SK-N-MC (cell line): ENCODE results near the gene FOXR2.

Source experiments
- EZH2 ChIP-seq: fragments of 200-600 bp; sonication (generic); IDR thresholded peaks from one replicate; pipeline ENCODE4 v1.6.1; 2017; ENCODE audit warnings: antibody characterized with exemption
- FOXP2 ChIP-seq: optimal IDR thresholded peaks from 2 replicates; pipeline ENCODE3; 2011; ENCODE audit warnings: mild to moderate bottlenecking, moderate library complexity; ENCODE audit not compliant: insufficient read depth; ENCODE audit errors: extremely low read length, control extremely low read depth
- POLR2AphosphoS5 ChIP-seq: IDR thresholded peaks from 2 replicates; pipeline ENCODE4 v1.6.1; 2012; ENCODE audit warnings: mild to moderate bottlenecking, low read depth, low read length, borderline replicate concordance

- no peak for TF ChIP-seq EZH2
- no peak for TF ChIP-seq POLR2AphosphoS5
- TF ChIP-seq FOXP2, result no peak
Measured at GRCh38 chrX:55640854-55641253, 17.7 kb downstream of the FOXR2 start.
